ENCODE results near the gene FDXACB1. TPM values are rescaled to one million over a fixed set of nuclear protein-coding genes. Genes with fewer than 3 reads are reported as not detected.

The FDXACB1 gene
- polyA plus RNA-seq, 1 donor: 3.2 TPM

DNA sequence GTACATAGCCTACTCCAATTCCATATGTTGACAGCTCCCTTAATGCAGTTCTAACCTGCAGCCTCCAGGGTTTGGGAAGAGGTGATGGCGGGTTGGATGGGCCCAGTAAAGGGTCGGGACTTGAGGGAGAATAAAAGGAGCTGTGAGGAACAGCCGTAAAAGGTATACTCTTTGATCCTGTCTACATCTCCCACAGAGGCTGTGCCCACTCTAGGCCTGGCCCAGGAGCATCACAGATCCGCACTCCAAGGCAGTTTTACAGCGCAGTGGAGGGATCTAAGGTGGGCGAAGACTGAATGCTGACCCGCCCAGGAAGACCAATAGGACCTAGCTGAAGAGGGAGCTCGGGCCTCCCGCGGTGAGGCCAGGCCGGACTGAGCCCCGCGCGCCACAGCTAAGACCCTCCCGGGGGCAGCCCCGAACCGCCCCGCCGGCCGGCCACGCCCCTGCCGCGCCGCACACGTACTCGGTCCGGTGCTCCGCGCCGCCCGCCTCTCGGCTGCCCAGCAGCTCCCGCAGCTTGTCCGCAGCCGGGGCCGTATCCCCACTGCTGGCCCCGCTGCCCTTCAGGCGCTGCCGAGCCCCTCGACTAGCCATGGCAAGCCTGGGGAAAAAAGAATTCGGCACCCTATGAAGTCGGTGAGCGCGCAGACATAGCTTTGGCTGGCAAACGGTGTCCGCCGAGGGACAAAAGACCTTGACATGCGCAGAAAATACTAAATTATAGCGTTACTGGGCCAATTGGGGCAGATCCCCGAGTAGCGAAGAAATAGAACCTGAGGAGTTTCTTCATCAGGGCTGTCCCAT is 7.9 kb downstream of the FDXACB1 start, which contains the start of gene ALG9:
Gene ALG9 (minus strand): TSS at position 696 of the 807 bp plus-strand sequence. CDS start 99 bp downstream, at position 597.
- no peaks in the 10 kb centered on the region for H3K9me3 ChIP-seq (ENCODE audit: control insufficient read depth, low read depth, low read length)
- H3K27me3 ChIP-seq (ENCODE audit: control insufficient read depth, insufficient read depth, low read length): no peaks in the 10 kb centered on the region
- peaks cover 5% of the 10 kb centered on the region for H3K4me1 ChIP-seq (ENCODE audit: control insufficient read depth, insufficient read depth, low read length)
- H3K36me3 ChIP-seq (ENCODE audit: control insufficient read depth, insufficient read depth, low read length): peaks cover 29% of the 10 kb centered on the region
- peak; percentile 52 to 92 for DNase-seq
- WGBS (ENCODE audit: insufficient coverage, low lambda C conversion rate): 0% methylated on average over 2 of the region's 51 CpGs
- peak within 1 kb of the TSS; percentile 83 for H3K27ac ChIP-seq (ENCODE audit: low read length)
- peak within 1 kb of the TSS; percentile 76 for H3K4me3 ChIP-seq (ENCODE audit: low read length)

- H3K27me3 ChIP-seq (ENCODE audit: control insufficient read depth, insufficient read depth, low read length): no peaks in the 10 kb centered on the region
- DNase-seq: no peak
- H3K9me3 ChIP-seq (ENCODE audit: control insufficient read depth, low read depth, low read length): no peaks in the 10 kb centered on the region
- H3K4me1 ChIP-seq (ENCODE audit: control insufficient read depth, insufficient read depth, low read length): peaks cover 5% of the 10 kb centered on the region
- peaks cover 29% of the 10 kb centered on the region for H3K36me3 ChIP-seq (ENCODE audit: control insufficient read depth, insufficient read depth, low read length)
- H3K4me3 ChIP-seq (ENCODE audit: low read length): peak overlapping the region; percentile 76
- H3K27ac ChIP-seq (ENCODE audit: low read length): peak overlapping the region; percentile 83
Measured at GRCh38 chr11:111870522-111870885, 8.5 kb downstream of the FDXACB1 start.

DNA sequence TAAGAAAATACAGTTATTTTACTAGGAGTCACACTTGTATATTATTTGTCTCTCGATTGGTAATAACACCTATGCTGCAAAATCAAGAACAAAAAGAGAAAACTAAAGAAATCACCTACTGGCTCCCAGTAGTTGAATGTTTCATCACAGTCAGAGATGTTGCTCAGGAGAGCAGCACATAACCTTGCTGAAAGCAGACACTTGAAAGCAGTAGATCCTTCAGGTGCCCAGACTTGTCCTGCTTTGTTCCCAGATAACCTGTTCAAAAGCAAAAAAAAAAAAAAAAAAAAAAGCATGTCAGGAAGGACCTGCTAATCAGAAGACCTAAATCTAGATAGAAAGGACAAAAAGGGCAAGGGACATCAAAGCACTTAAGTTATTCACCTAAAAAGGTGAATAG is 8.9 kb downstream of the FDXACB1 start:
- peak overlapping the region; percentile 83 for H3K27ac ChIP-seq (ENCODE audit: low read length)
- WGBS (ENCODE audit: insufficient coverage, low lambda C conversion rate): no CpG with 5 or more reads among the region's 1 CpG
- no peaks in the 10 kb centered on the region for H3K27me3 ChIP-seq (ENCODE audit: control insufficient read depth, insufficient read depth, low read length)
- DNase-seq: no peak
- no peak overlapping the region for H3K4me3 ChIP-seq (ENCODE audit: low read length)
- H3K9me3 ChIP-seq (ENCODE audit: control insufficient read depth, low read depth, low read length): no peaks in the 10 kb centered on the region
- H3K4me1 ChIP-seq (ENCODE audit: control insufficient read depth, insufficient read depth, low read length): peaks cover 5% of the 10 kb centered on the region
- H3K36me3 ChIP-seq (ENCODE audit: control insufficient read depth, insufficient read depth, low read length): peaks cover 27% of the 10 kb centered on the region

DNA sequence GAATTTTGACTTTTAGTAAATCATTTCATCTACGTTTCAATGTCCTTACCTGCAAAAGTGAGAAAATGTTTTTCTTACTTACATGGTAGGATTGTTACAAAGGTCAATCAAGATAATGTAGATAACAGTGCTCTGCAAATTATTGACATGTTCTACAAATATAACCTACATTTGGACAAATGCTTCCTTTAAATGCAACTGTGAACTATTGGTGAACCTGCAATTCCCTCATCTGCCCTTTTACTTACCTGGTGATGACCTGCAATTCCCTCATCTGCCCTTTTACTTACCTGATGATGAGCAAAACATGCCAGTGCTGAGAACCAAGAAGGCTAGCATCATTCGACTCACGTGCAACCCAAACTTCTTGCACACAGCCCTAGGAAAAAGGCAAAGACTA is 18.7 kb downstream of the FDXACB1 start:
- no CpG with 5 or more reads among the region's 3 CpGs for WGBS (ENCODE audit: insufficient coverage, low lambda C conversion rate)

DNA sequence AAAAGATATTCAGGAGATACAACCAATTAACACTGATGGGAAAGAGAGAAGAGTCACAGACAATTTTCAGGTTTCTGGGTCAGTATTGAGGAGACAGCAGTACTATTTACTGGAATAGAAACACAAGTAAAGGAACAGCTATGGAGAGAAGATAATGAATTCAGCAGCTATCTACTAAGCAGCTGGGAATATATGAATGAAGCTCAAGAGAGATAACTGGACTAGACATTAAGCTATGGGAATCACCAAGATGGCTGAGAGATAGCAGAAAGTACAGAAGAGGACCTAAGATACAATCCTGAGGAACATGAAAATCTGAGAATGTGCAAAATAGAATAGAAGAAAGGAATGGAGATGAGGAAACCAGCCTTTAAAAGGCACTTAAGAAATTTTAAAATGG is 23.5 kb downstream of the FDXACB1 start:
- Histone ChIP-seq H3K27me3 (ENCODE audit: control insufficient read depth, insufficient read depth, low read length) (no peaks in the 10 kb centered on the region), H3K9me3 (ENCODE audit: control insufficient read depth, low read depth, low read length) (no peaks in the 10 kb centered on the region), H3K36me3 (ENCODE audit: control insufficient read depth, insufficient read depth, low read length) (peaks cover 40% of the 10 kb centered on the region), H3K4me3 (ENCODE audit: low read length) (no peak overlapping the region), H3K4me1 (ENCODE audit: control insufficient read depth, insufficient read depth, low read length) (peaks cover 2% of the 10 kb centered on the region), H3K27ac (ENCODE audit: low read length) (no peak overlapping the region)
- no peak for DNase-seq

More for the DNA sequence above, 18.7 kb downstream of the FDXACB1 start:
- Histone ChIP-seq H3K9me3 (ENCODE audit: control insufficient read depth, low read depth, low read length) (peaks cover 2% of the 10 kb centered on the region), H3K36me3 (ENCODE audit: control insufficient read depth, insufficient read depth, low read length) (peaks cover 39% of the 10 kb centered on the region), H3K4me3 (ENCODE audit: low read length) (no peak overlapping the region), H3K4me1 (ENCODE audit: control insufficient read depth, insufficient read depth, low read length) (peaks cover 2% of the 10 kb centered on the region), H3K27ac (ENCODE audit: low read length) (no peak overlapping the region), H3K27me3 (ENCODE audit: control insufficient read depth, insufficient read depth, low read length) (no peaks in the 10 kb centered on the region)
- no peak for DNase-seq

DNA sequence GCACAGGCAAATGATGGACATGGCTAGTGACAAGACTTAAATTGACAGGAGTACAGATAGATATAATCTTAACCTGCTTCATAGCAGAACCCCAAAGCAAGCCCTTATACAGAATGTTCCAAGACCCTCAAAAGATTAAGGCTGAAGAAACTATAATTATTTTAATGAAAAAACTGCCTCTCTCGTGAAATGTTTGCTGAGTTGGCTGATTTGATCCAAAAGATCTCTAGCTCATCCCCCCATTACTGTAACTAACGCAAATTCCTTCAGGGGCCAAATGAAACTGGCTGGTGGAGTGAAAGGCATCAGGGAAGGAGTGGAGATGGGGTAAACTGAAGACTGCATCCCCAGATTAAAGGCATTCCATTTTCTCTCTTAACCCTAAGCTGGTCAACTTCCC is 26.9 kb downstream of the FDXACB1 start:
- no peak for DNase-seq
- Histone ChIP-seq H3K4me3 (ENCODE audit: low read length) (no peak overlapping the region), H3K9me3 (ENCODE audit: control insufficient read depth, low read depth, low read length) (no peaks in the 10 kb centered on the region), H3K27ac (ENCODE audit: low read length) (no peak overlapping the region), H3K36me3 (ENCODE audit: control insufficient read depth, insufficient read depth, low read length) (peaks cover 39% of the 10 kb centered on the region), H3K27me3 (ENCODE audit: control insufficient read depth, insufficient read depth, low read length) (no peaks in the 10 kb centered on the region), H3K4me1 (ENCODE audit: control insufficient read depth, insufficient read depth, low read length) (no peaks in the 10 kb centered on the region)
- 80% methylated on average over 1 of the region's 2 CpGs for WGBS (ENCODE audit: insufficient coverage, low lambda C conversion rate)

GRCh38 chr11:111851636-111852035 is 27.3 kb downstream of the FDXACB1 start:
- Histone ChIP-seq H3K27ac (ENCODE audit: low read length) (no peak overlapping the region), H3K4me3 (ENCODE audit: low read length) (no peak overlapping the region), H3K9me3 (ENCODE audit: control insufficient read depth, low read depth, low read length) (no peaks in the 10 kb centered on the region), H3K4me1 (ENCODE audit: control insufficient read depth, insufficient read depth, low read length) (no peaks in the 10 kb centered on the region), H3K36me3 (ENCODE audit: control insufficient read depth, insufficient read depth, low read length) (peaks cover 42% of the 10 kb centered on the region), H3K27me3 (ENCODE audit: control insufficient read depth, insufficient read depth, low read length) (no peaks in the 10 kb centered on the region)
- DNase-seq: no peak

GRCh38 chr11:111851067-111851466 is 27.9 kb downstream of the FDXACB1 start:
- DNase-seq: no peak
- Histone ChIP-seq H3K27me3 (ENCODE audit: control insufficient read depth, insufficient read depth, low read length) (no peaks in the 10 kb centered on the region), H3K36me3 (ENCODE audit: control insufficient read depth, insufficient read depth, low read length) (peaks cover 42% of the 10 kb centered on the region), H3K9me3 (ENCODE audit: control insufficient read depth, low read depth, low read length) (no peaks in the 10 kb centered on the region), H3K27ac (ENCODE audit: low read length) (no peak overlapping the region), H3K4me3 (ENCODE audit: low read length) (no peak overlapping the region), H3K4me1 (ENCODE audit: control insufficient read depth, insufficient read depth, low read length) (no peaks in the 10 kb centered on the region)
- WGBS (ENCODE audit: insufficient coverage, low lambda C conversion rate): 100% methylated on average over 1 of the region's 8 CpGs

DNA sequence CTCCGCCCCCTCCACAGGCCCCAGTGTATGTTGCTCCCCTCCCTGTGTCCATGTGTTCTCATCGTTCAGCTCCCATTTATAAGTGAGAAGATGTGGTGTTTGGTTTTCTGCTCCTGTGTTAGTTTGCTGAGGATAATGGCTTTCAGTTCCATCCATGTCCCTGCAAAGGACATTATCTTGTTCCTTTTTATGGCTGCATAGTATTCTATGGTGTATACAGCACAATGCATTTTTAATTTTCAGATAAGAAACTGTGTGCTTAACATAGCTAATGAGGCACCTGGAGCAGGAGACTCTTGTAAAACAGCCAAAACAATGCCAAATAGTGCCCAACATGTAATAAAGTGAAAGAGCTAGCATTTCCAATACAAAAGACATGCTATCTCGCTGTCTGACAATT is 29.3 kb downstream of the FDXACB1 start:
- Histone ChIP-seq H3K9me3 (ENCODE audit: control insufficient read depth, low read depth, low read length) (no peaks in the 10 kb centered on the region), H3K36me3 (ENCODE audit: control insufficient read depth, insufficient read depth, low read length) (peaks cover 52% of the 10 kb centered on the region), H3K27ac (ENCODE audit: low read length) (no peak overlapping the region), H3K27me3 (ENCODE audit: control insufficient read depth, insufficient read depth, low read length) (no peaks in the 10 kb centered on the region), H3K4me1 (ENCODE audit: control insufficient read depth, insufficient read depth, low read length) (no peaks in the 10 kb centered on the region), H3K4me3 (ENCODE audit: low read length) (no peak overlapping the region)
- no peak for DNase-seq
- WGBS (ENCODE audit: insufficient coverage, low lambda C conversion rate): 100% methylated on average over 1 of the region's 3 CpGs

GRCh38 chr11:111846636-111847035 is 32.3 kb downstream of the FDXACB1 start:
- Histone ChIP-seq H3K27ac (ENCODE audit: low read length) (no peak overlapping the region), H3K4me1 (ENCODE audit: control insufficient read depth, insufficient read depth, low read length) (no peaks in the 10 kb centered on the region), H3K9me3 (ENCODE audit: control insufficient read depth, low read depth, low read length) (no peaks in the 10 kb centered on the region), H3K27me3 (ENCODE audit: control insufficient read depth, insufficient read depth, low read length) (no peaks in the 10 kb centered on the region), H3K36me3 (ENCODE audit: control insufficient read depth, insufficient read depth, low read length) (peaks cover 57% of the 10 kb centered on the region), H3K4me3 (ENCODE audit: low read length) (no peak overlapping the region)
- DNase-seq: peak; percentile 5 to 10
- WGBS (ENCODE audit: insufficient coverage, low lambda C conversion rate): no CpG with 5 or more reads among the region's 1 CpG

DNA sequence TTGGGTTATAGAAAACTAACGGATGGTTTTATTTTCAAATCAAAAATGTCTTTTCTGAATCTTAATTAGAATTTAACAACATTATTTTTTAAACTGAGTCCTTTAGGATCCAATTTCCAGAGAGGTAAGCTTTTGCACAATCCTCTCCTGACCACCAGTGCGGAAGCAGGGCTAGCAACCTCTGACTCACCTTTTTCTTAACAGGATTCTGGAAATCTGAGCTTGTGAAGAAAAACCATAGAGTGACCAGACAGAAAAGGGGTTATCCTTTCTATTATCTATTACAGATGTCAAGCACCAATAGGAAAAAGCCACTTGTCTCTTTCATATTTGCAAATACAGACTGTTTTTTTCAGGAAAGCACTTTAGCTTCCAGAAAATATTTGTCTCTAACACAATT is 32.9 kb downstream of the FDXACB1 start:
- no peak overlapping the region for H3K4me3 ChIP-seq (ENCODE audit: low read length)
- no peak for DNase-seq
- 88% methylated on average over 1 of the region's 2 CpGs for WGBS (ENCODE audit: insufficient coverage, low lambda C conversion rate)
- H3K27ac ChIP-seq (ENCODE audit: low read length): no peak overlapping the region
- H3K9me3 ChIP-seq (ENCODE audit: control insufficient read depth, low read depth, low read length): no peaks in the 10 kb centered on the region
- no peaks in the 10 kb centered on the region for H3K27me3 ChIP-seq (ENCODE audit: control insufficient read depth, insufficient read depth, low read length)
- no peaks in the 10 kb centered on the region for H3K4me1 ChIP-seq (ENCODE audit: control insufficient read depth, insufficient read depth, low read length)
- H3K36me3 ChIP-seq (ENCODE audit: control insufficient read depth, insufficient read depth, low read length): peaks cover 56% of the 10 kb centered on the region
